OCI-LY7 (cell line): ENCODE results near the gene SH3RF1. TPM values are rescaled to one million over a fixed set of nuclear protein-coding genes. Genes with fewer than 3 reads are reported as not detected.

Source experiments
- BruUV-seq: library from RNA; stranded (reverse); fragments of 400-500 nt; replicated peaks from 2 replicates; lab custom pipeline; 2021; lab: Mats Ljungman, UMichigan
- CTCF ChIA-PET: fragments of 300-600 bp; sonication (Branson Sonifier 250); formaldehyde crosslinking; loops from one replicate; lab custom pipeline; 2022; ENCODE audit warnings: antibody characterized with exemption; ENCODE audit not compliant: unreplicated experiment; lab: Charles Lee
- POLR2A ChIA-PET: fragments of 300-600 bp; sonication (Branson Sonifier 250); formaldehyde crosslinking; loops from one replicate; lab custom pipeline; 2022; ENCODE audit warnings: antibody characterized with exemption; lab: Charles Lee
- DNase-seq: peaks from one replicate; pipeline ENCODE4 v3.0.0-alpha.2; 2015; ENCODE audit warnings: low spot score
- H2AFZ ChIP-seq: fragments of 200-600 bp; sonication (generic), shearing (Covaris generic); 2 replicates; pipeline ENCODE4 v1.6.1; 2014; ENCODE audit warnings: mild to moderate bottlenecking, antibody characterized with exemption, low read length, moderate library complexity
- H3K27ac ChIP-seq: fragments of 200-600 bp; sonication (generic); 2 replicates; pipeline ENCODE4 v1.5.1; 2014; ENCODE audit warnings: mixed run types, low read depth, mild to moderate bottlenecking, moderate library complexity, low read length, inconsistent platforms; ENCODE audit not compliant: poor library complexity, severe bottlenecking
- H3K36me3 ChIP-seq: fragments of 200-600 bp; sonication (generic); 2 replicates; pipeline ENCODE4 v1.6.1; 2014; ENCODE audit warnings: mild to moderate bottlenecking, antibody characterized with exemption, low read length, moderate library complexity, mixed read lengths; ENCODE audit not compliant: insufficient read depth
- H3K4me1 ChIP-seq: fragments of 200-600 bp; sonication (generic); 2 replicates; pipeline ENCODE4 v1.5.1; 2014; ENCODE audit warnings: mild to moderate bottlenecking, low read length; ENCODE audit not compliant: insufficient read depth, poor library complexity, severe bottlenecking
- H3K4me2 ChIP-seq: fragments of 200-600 bp; sonication (generic); 2 replicates; pipeline ENCODE4 v1.6.1; 2014; ENCODE audit warnings: mild to moderate bottlenecking, low read length
- H3K4me3 ChIP-seq: fragments of 200-600 bp; sonication (generic); 2 replicates; pipeline ENCODE4 v1.5.1; 2014; ENCODE audit warnings: mild to moderate bottlenecking, low read depth, low read length; ENCODE audit not compliant: poor library complexity, severe bottlenecking
- H3K79me2 ChIP-seq: fragments of 200-600 bp; sonication (generic); 2 replicates; pipeline ENCODE4 v1.6.1; 2016; ENCODE audit warnings: low read depth, mild to moderate bottlenecking, low read length, moderate library complexity, mixed read lengths; ENCODE audit not compliant: insufficient read depth
- H3K9me2 ChIP-seq: fragments of 200-600 bp; sonication (generic); 2 replicates; pipeline ENCODE4 v1.6.1; 2016; ENCODE audit warnings: mild to moderate bottlenecking, low read length, mixed read lengths; ENCODE audit not compliant: insufficient read depth
- H3K9me3 ChIP-seq: fragments of 200-600 bp; sonication (generic); 2 replicates; pipeline ENCODE4 v1.6.1; 2014; ENCODE audit warnings: mild to moderate bottlenecking, mixed run types, low read length, mixed read lengths
- H4K20me1 ChIP-seq: fragments of 200-600 bp; sonication (generic); 2 replicates; pipeline ENCODE4 v1.6.1; 2014; ENCODE audit warnings: mild to moderate bottlenecking, antibody characterized with exemption, low read length, moderate library complexity, mixed read lengths; ENCODE audit not compliant: insufficient read depth
- EZH2phosphoT487 ChIP-seq: fragments of 200-600 bp; sonication (generic); IDR thresholded peaks from 2 replicates; pipeline ENCODE4 v1.6.1; 2018; ENCODE audit warnings: low read depth, borderline replicate concordance, mild to moderate bottlenecking, mixed run types, antibody characterized with exemption, low read length, moderate library complexity, mixed read lengths
- intact Hi-C: fragments of 100-400 bp; cut with micrococcal nuclease; formaldehyde crosslinking; loops from one replicate; pipeline ENCODE4 v1.10.0; 2022; ENCODE audit not compliant: unreplicated experiment
- total RNA-seq, 2 experiments: library from RNA; depleted of rRNA in 1 of 2; stranded (reverse); fragments of >200 nt in 1 of 2; shearing (Covaris generic) in 1 of 2; gene quantifications; 2 replicates each; pipeline ENCODE4 v1.2.3, GENCODE V29; 2014 to 2022
- TF ChIP-seq, protein P1 (sequence below): fragments of 200-600 bp; sonication (generic); conservative IDR thresholded peaks from 2 replicates; pipeline ENCODE4 v1.5.1; 2014; ENCODE audit warnings: mild to moderate bottlenecking, antibody characterized with exemption, low read length, moderate library complexity, mixed read lengths

SH3RF1 gene
- total RNA-seq, 2 experiments from 2014 or later: not detected

DNA sequence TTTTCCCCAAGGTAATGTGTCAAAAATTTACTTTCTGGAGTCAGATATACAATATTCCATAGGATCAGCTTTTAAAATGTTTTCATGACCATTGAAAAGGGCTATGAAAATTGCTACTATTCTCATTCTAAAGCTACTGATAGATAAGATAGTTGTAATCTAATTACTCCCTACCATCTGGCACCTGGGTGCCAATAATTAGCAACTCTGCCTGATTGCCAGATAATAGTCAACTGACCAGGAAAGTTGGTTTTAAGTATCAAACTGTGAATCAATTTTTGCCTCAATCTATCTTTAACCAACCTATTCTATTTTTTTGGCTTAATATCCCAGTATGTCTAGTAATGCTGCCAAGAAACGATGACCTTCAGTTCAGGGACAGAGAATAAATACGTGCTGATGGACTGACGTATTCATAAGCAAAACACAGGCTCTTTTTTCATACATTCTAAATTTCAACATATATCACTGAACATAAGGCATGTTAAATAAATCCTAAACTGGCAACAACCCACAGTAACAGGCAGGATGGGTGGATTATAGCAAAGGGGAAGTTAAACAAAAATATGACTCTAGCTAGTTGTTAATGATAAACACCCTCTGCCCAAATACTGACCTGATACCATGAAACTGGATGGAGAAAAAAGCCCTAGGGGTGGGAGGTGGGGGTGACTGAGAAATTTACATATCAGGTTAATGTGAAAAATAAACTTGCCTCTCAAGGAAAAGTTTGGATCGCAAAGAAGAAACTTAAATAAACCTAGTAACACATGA, 18.2 kb downstream of the SH3RF1 start:
- Histone ChIP-seq H3K4me3 (no peak overlapping the region), H3K4me2 (no peak overlapping the region), H3K9me2 (no peaks in the 10 kb centered on the region), H4K20me1 (no peaks in the 10 kb centered on the region), H3K36me3 (no peaks in the 10 kb centered on the region), H2AFZ (no peak overlapping the region), H3K9me3 (no peaks in the 10 kb centered on the region), H3K79me2 (no peaks in the 10 kb centered on the region), H3K4me1 (no peaks in the 10 kb centered on the region), H3K27ac (no peak overlapping the region)
- DNase-seq: no peak
- no peak for TF ChIP-seq EZH2phosphoT487
- TF ChIP-seq, protein P1, sequence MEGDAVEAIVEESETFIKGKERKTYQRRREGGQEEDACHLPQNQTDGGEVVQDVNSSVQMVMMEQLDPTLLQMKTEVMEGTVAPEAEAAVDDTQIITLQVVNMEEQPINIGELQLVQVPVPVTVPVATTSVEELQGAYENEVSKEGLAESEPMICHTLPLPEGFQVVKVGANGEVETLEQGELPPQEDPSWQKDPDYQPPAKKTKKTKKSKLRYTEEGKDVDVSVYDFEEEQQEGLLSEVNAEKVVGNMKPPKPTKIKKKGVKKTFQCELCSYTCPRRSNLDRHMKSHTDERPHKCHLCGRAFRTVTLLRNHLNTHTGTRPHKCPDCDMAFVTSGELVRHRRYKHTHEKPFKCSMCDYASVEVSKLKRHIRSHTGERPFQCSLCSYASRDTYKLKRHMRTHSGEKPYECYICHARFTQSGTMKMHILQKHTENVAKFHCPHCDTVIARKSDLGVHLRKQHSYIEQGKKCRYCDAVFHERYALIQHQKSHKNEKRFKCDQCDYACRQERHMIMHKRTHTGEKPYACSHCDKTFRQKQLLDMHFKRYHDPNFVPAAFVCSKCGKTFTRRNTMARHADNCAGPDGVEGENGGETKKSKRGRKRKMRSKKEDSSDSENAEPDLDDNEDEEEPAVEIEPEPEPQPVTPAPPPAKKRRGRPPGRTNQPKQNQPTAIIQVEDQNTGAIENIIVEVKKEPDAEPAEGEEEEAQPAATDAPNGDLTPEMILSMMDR: no peak
- no TSS peak for BruUV-seq
- intact Hi-C loops: no loop called here
- ChIA-PET CTCF (no interaction called here), POLR2A (interaction anchor here (0.6 to 0.7 kb wide), 2 partner anchors 160 to 836 kb away, joined by 3 read pairs; no protein-coding TSS in a partner anchor)

DNA sequence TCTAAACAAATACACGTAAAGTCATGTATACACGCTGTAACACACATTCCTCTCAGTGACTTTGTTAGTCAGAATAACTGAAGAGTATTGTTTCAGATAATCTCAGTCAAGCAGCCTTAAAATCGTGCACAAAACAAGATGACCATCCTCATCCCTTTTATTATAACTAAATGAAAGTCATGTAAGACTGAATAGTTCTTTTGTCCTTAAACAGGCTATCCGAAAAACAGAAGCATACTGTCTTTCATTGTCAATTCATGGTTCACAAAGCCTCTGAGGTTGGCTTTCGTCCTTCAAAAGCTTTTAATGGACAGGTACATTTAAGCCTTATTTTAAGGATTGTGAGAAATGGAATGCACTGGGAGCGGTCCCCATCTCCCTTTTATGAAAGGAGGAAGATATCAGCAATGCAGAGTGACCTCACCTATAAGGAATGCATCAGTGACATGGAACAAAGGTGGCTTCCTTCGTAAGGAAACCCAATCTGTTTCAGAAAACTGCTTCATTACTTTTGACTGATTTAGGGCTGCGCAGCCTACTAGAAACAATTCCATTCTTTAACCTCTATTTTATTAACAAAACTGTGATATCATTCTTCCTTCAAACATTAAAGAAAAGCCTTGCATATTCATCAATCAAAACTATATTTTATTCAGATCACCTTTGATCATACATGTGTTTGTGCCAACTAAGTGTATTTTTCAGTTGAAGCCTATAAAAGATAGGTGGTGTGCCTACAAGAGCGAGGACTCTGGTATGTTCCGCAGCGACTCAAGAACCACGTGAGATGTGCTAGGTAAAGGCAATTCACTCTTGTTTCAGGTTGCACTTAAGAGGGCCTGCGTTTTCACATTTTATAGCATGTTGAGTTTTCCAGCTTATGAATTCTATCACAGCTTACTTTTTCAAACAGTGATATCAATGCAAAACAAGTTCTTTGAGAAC, 19.2 kb downstream of the SH3RF1 start:
- ChIA-PET POLR2A (interaction anchor here (0.7 kb wide), 1 partner anchor 161 kb away, joined by 3 read pairs; no protein-coding TSS in a partner anchor), CTCF (no interaction called here)
- Histone ChIP-seq H3K36me3 (no peaks in the 10 kb centered on the region), H3K4me2 (no peak overlapping the region), H3K4me3 (no peak overlapping the region), H3K79me2 (no peaks in the 10 kb centered on the region), H2AFZ (no peak overlapping the region), H3K4me1 (no peaks in the 10 kb centered on the region), H3K27ac (no peak overlapping the region), H3K9me2 (no peaks in the 10 kb centered on the region), H4K20me1 (no peaks in the 10 kb centered on the region), H3K9me3 (no peaks in the 10 kb centered on the region)
- TF ChIP-seq, protein P1: no peak
- no peak for TF ChIP-seq EZH2phosphoT487
- BruUV-seq: no TSS peak
- DNase-seq: no peak
- intact Hi-C loops: no loop called here
